Lung (tissue), 12 donors: ENCODE measurements around the gene CBLC. TPM values are rescaled to one million over a fixed set of nuclear protein-coding genes. Genes with fewer than 3 reads are reported as not detected.

Experiments used
- ATAC-seq: fragments of 200-7000 bp; cut with Tn5 transposase; one replicate; pipeline ENCODE4 v1.9.1; 2020; ENCODE audit warnings: moderate number of reproducible peaks; ENCODE audit not compliant: insufficient read depth, low FRiP score
- DNase-seq, 3 donors: peaks; one replicate each; pipeline ENCODE4 v3.0.0-alpha.2; 2013 to 2017
- H3K27ac ChIP-seq, 2 donors: one replicate each; pipeline ENCODE4 v1.5.1; 2013; ENCODE audit warnings: mild to moderate bottlenecking in 2 of 2, moderate library complexity in 2 of 2, control low read depth in 1 of 2, inconsistent platforms in 1 of 2, low read depth in 1 of 2, low read length in 1 of 2
- H3K27me3 ChIP-seq, 3 donors: one replicate each; pipeline ENCODE4 v1.5.1; 2013; ENCODE audit warnings: low read length in 2 of 3; ENCODE audit not compliant: control insufficient read depth in 3 of 3, insufficient read depth in 3 of 3
- H3K36me3 ChIP-seq, 4 donors: one replicate each; pipeline ENCODE4 v1.5.1; 2013; ENCODE audit warnings: low read length in 4 of 4, mild to moderate bottlenecking in 1 of 4, moderate library complexity in 1 of 4; ENCODE audit not compliant: control insufficient read depth in 4 of 4, insufficient read depth in 4 of 4
- H3K4me1 ChIP-seq, 5 donors: one replicate each; pipeline ENCODE4 v1.5.1; 2013; ENCODE audit warnings: low read length in 5 of 5, mild to moderate bottlenecking in 2 of 5, moderate library complexity in 1 of 5; ENCODE audit not compliant: control insufficient read depth in 5 of 5, insufficient read depth in 5 of 5
- H3K4me3 ChIP-seq: one replicate; pipeline ENCODE4 v1.5.1; 2013; ENCODE audit warnings: mild to moderate bottlenecking, control low read depth, moderate library complexity
- H3K9ac ChIP-seq, 2 donors: one replicate each; pipeline ENCODE4 v1.5.1; 2013; ENCODE audit warnings: low read length in 2 of 2, control low read depth in 1 of 2; ENCODE audit not compliant: insufficient read depth in 1 of 2
- H3K9me3 ChIP-seq, 4 donors: one replicate each; pipeline ENCODE4 v1.5.1; 2013; ENCODE audit warnings: low read length in 3 of 4, mild to moderate bottlenecking in 1 of 4, moderate library complexity in 1 of 4; ENCODE audit not compliant: control insufficient read depth in 4 of 4, insufficient read depth in 3 of 4
- WGBS, 2 donors: extraction: QIAGEN DNeasy Blood & Tissue Kit; methylation state at CpG; one replicate each; pipeline ENCODE4 v1.1.7; 2013; 5-methylcytosine and 5-hydroxymethylcytosine counted together
- polyA plus RNA-seq, 2 donors: library from polyadenylated mRNA; stranded (reverse); fragments of 200-250 nt; gene quantifications; one replicate each; pipeline ENCODE4 v1.2.1, GENCODE V29; 2013
- total RNA-seq, 2 donors: library from RNA; depleted of rRNA in 1 of 2; stranded (reverse); fragments of >200 nt in 1 of 2; gene quantifications; one replicate each; pipeline ENCODE4 v1.2.1, GENCODE V29; 2014 to 2021
- TF ChIP-seq, protein P1 (sequence below): IDR thresholded peaks from 2 replicates; pipeline ENCODE4 v1.5.1; 2012; ENCODE audit warnings: mild to moderate bottlenecking; ENCODE audit errors: control extremely low read depth, extremely low read depth
- donor health status: control.
- donor health status: control.
- donor health status: Bipolar disorder and iron deficiency.
- donor health status: healthy.
- donor health status: DM: yes; HTN: yes; CAD: no.

The CBLC gene
- total and polyA plus RNA-seq, 4 donors = 4.0 to 5.5 (median 5.1) TPM

DNA sequence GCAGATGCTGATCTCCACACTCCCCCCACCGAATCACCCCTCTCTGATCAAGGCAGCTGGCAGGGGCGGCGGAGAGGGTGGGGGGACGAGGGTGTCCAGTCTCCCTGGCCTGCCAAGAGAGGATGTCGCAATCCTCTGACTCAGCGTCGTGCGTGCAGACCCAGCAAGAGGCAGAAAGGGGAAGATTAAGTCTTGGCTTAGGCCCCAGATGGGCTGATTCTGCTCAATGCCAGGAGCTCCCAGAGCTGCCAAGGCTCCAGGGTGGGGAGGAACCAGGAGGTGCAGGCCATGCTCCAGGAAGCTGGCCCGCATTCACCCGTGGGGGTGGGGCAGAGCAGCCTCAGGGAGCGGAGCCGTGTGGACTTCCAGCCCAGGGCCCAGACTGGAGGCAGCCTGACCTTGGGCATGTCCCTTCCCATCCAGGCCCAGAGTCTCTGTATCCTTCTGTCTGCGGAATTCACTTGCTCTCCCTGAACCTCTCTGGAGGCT lies 35.8 kb upstream of the CBLC start:
- Histone ChIP-seq H3K36me3 (no peaks in the 10 kb centered on the region), H3K27me3 (no peaks in the 10 kb centered on the region), H3K9ac (no peak overlapping the region), H3K9me3 (no peaks in the 10 kb centered on the region), H3K4me3 (no peak overlapping the region), H3K27ac (peak overlapping the region; percentile 91 to 94), H3K4me1 (peaks cover 5 to 39% (median 12%) of the 10 kb centered on the region in 5 donors)
- peak; percentile 87 for ATAC-seq
- TF ChIP-seq, protein P1, sequence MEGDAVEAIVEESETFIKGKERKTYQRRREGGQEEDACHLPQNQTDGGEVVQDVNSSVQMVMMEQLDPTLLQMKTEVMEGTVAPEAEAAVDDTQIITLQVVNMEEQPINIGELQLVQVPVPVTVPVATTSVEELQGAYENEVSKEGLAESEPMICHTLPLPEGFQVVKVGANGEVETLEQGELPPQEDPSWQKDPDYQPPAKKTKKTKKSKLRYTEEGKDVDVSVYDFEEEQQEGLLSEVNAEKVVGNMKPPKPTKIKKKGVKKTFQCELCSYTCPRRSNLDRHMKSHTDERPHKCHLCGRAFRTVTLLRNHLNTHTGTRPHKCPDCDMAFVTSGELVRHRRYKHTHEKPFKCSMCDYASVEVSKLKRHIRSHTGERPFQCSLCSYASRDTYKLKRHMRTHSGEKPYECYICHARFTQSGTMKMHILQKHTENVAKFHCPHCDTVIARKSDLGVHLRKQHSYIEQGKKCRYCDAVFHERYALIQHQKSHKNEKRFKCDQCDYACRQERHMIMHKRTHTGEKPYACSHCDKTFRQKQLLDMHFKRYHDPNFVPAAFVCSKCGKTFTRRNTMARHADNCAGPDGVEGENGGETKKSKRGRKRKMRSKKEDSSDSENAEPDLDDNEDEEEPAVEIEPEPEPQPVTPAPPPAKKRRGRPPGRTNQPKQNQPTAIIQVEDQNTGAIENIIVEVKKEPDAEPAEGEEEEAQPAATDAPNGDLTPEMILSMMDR = no peak
- 4 to 6% methylated on average over 12 to 13 of the region's 13 CpGs for WGBS, 2 donors
- peak; percentile 97 to 100 (median 99) for DNase-seq

DNA sequence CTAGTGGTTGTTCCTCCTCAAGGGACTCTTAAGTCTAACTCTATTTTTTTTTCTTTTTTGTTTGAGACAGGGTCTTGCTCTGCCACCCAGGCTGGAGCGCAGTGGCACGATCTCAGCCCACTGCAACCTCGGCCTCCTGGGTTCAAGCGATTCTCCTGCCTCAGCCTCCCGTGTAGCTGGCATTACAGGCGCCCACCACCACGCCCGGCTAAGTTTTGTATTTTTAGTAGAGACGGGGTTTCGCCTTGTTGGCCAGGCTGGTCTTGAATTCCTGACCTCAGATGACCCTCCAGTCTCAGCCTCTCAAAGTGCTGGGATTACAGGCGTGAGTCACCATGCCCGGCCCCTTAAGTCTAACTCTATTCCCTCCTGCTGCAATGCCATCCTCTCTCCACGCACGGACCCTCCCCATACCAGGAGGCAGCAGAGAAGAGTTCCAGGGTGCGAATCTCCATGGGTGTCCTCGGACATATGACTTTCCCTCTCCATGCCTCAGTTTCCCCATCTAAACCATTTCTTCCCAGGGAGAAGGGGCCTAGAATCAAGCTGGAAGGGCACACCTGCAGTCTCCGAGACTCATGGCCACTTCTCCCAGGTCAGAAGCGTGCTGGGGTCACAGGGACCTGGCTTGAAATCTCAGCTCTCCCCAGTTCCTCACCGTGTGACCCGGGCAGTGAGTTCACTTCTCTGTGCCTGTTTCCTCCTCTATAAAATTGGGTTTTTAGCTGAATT lies 35.2 kb upstream of the CBLC start:
- Histone ChIP-seq H3K4me3 (no peak overlapping the region), H3K27me3 (no peaks in the 10 kb centered on the region), H3K9me3 (no peaks in the 10 kb centered on the region), H3K4me1 (peaks cover 5 to 39% (median 13%) of the 10 kb centered on the region in 5 donors), H3K9ac (no peak overlapping the region), H3K36me3 (no peaks in the 10 kb centered on the region), H3K27ac (peak overlapping the region; percentile 91 to 94)
- TF ChIP-seq, protein P1 = no peak
- ATAC-seq (no peak), DNase-seq (no peak)
- 45 to 61% methylated on average over 20 of the region's 20 CpGs for WGBS, 2 donors

DNA sequence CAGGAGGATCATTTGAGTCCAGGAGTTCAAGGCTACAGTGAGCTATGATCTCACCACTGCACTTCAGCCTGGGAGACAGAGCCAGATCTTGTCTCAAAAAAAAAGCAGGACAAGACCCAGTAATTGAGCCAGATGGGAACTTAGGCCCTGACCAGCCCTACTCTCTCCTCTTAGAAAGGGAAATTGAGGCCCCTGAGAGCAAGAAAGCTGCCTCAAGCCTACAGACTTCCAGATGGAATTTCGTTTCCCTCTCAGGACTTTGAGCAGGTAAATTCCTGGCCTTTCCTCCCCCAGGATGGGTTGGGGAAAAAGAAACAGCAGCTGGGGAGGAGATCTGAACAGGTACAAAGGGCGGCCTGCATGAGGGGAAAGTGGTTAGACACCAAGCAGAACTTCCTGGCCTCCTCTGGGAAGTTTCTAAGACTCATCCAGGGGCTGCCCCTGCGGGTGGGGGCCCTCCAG lies 32.8 kb upstream of the CBLC start:
- Histone ChIP-seq H3K9me3 (no peaks in the 10 kb centered on the region), H3K4me3 (no peak overlapping the region), H3K36me3 (no peaks in the 10 kb centered on the region), H3K4me1 (peaks cover 5 to 42% (median 19%) of the 10 kb centered on the region in 5 donors), H3K27me3 (no peaks in the 10 kb centered on the region), H3K27ac (peak overlapping the region; percentile 75 to 94), H3K9ac (no peak overlapping the region)
- TF ChIP-seq, protein P1 = no peak
- 48 to 78% methylated on average over 3 of the region's 3 CpGs for WGBS, 2 donors
- ATAC-seq = no peak
- DNase-seq = no peak
